HG02840 (cell line): ENCODE measurements around the gene AP2A1.

Source experiments
- ATAC-seq: cut with Tn5 transposase; IDR thresholded peaks from one replicate; pipeline ENCODE4 v1.9.1; 2021; ENCODE audit warnings: mild to moderate bottlenecking, moderate library complexity, moderate number of reproducible peaks; ENCODE audit not compliant: unreplicated experiment, low FRiP score

The AP2A1 gene

DNA sequence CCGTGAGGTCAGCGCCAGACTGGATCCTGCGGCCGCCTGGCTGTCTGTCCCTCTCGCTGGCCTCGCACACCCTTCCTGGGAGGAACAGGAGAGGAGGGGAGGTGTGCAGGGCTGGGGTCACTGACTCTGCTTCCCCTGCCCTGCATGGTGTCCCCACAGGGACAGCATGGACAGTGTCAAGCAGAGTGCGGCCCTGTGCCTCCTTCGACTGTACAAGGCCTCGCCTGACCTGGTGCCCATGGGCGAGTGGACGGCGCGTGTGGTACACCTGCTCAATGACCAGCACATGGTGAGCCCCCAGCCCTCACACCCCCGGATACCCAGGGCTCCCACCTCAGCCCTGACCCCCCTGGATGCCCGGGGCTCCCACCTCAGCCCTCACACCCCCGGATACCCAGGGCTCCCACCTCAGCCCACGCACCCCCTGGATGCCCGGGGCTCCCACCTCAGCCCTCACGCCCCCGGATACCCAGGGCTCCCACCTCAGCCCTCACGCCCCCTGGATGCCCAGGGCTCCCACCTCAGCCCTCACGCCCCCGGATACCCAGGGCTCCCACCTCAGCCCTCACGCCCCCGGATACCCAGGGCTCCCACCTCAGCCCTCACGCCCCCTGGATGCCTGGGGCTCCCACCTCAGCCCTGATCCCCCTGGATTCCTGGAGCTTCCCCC is 25.1 kb downstream of the AP2A1 start:
- ATAC-seq: no peak

DNA sequence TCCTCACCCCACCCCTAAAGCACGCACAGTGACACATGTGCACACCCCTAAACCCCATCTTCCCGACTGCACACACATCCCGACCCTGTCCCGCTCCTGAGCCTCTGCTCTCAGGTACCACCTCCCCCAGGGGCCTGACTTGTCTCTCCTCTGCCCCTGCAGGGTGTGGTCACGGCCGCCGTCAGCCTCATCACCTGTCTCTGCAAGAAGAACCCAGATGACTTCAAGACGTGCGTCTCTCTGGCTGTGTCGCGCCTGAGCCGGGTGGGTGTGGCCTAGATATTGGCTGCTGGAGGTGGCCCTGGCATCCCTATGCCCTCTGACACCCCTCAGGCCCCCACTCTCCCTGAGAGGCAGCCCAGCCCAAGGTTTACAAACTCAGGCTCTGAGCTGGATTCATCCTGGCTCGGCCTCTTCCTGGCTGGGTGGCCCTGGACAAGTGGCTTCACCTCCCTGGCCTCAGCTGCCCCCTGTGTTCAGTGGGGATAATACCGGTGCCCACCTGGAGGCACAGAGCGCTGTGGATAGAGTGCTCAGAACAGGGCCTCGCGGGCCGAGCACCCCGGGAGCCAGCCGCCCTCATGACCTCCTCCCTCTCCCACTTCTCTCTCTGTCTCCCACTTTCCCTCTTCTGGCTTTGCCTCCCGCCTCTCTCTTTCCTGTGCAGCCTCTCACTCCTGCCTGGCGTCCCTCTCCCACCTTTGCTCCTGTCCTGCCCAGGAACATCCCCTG is 26.2 kb downstream of the AP2A1 start:
- no peak for ATAC-seq

DNA sequence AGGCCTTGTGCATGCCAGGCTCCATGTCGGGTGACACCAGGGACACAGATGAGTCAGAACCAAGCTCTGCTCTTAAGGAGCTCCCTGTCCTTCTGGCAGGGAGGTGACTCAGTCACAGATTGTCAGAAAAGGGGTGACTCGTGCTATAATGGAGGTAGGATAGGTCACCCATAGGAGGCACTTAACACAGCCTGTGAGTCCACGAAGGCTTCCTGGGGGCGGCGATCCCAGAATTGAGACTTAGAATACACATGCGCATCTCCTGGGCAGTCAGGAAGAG is 26.7 kb downstream of the AP2A1 start:
- no peak for ATAC-seq

GRCh38 chr19:49795615-49796014 is 28.8 kb downstream of the AP2A1 start:
- ATAC-seq: no peak

- no peak for ATAC-seq
These were observed 31.8 kb downstream of the AP2A1 start for GRCh38 chr19:49798574-49798973.

GRCh38 chr19:49799271-49799797 is 32.5 kb downstream of the AP2A1 start:
- ATAC-seq: no peak

GRCh38 chr19:49799798-49800376 is 33.1 kb downstream of the AP2A1 start:
- ATAC-seq: no peak

- no peak for ATAC-seq
These were observed 34.0 kb downstream of the AP2A1 start for GRCh38 chr19:49800771-49801170.

- ATAC-seq: no peak
These were observed 34.6 kb downstream of the AP2A1 start for GRCh38 chr19:49801401-49801888.

DNA sequence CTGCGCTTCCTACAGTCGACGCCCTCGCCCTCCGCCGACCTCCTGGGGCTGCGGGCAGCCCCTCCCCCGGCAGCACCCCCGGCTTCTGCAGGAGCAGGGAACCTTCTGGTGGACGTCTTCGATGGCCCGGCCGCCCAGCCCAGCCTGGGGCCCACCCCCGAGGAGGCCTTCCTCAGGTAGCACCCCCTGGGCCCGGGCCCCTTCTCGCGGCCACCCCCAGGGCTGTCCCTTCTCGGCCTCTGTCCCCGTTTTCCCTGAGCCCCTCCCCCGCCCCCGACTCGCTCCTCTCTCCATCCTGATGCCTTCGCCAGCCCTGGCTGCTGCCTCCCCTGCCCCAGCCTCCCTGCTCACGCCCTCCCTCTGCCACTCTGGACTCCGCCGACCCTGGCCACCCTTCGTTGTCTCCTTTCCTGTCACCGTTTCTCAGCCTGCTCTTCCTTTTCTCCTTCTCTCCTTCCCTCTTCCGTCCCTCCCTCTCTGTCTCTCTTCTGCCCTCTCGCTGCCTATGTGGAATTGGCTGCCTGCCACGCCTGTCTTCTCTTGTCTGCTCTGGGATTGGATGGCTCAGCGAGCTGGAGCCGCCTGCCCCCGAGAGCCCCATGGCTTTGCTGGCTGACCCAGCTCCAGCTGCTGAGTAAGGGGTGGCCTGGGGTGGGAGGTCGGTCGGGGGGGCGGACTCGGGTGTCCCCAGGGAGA is 35.3 kb downstream of the AP2A1 start:
- no peak for ATAC-seq

- no peak for ATAC-seq
These were observed 36.2 kb downstream of the AP2A1 start for GRCh38 chr19:49802836-49803528.

- no peak for ATAC-seq
These were observed 36.7 kb downstream of the AP2A1 start for GRCh38 chr19:49803529-49803856.

GRCh38 chr19:49805822-49806619 is 39.2 kb downstream of the AP2A1 start:
- no peak for ATAC-seq

- ATAC-seq: no peak
These were observed 39.8 kb downstream of the AP2A1 start for GRCh38 chr19:49806620-49806959.

DNA sequence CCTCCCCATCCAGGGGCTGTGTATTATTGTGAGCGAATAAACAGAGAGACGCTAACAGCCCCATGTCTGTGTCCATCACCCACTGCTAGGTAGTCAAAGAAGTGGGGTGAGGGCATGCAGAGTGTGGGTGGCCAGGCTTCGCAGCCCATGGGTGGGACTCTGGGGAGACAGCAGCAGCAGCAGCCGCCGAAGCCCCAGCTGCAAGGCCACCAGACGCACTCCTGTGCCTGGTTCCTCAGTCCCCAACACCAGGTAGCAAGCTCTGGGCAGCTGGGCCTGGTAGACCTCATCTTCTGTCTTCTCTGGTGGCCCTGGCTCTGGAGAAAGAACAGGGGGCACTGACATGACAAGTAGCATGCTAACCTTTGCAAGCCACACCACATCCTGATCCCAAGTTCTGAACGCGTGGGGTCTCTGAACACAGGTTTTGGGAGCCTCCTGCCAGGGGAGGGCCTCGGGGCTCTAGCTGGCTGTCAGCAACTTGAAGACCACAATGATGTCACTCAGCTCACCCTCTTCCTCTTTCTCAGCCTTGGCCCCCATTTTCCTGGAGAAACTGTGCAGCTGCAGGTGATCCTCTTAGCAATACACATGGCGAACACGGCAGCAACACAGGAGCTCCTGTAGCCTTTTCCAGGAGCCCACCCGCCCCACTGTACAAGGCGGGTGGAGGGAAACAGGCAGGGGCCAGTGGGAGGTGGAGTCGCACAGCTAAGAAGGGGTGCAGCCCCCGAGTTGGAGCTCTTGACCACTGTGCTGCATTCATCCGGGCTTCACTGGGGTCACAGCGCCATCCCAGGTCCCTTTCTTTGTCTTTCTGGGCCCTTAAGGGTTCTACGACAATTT is 40.5 kb downstream of the AP2A1 start:
- no peak for ATAC-seq

DNA sequence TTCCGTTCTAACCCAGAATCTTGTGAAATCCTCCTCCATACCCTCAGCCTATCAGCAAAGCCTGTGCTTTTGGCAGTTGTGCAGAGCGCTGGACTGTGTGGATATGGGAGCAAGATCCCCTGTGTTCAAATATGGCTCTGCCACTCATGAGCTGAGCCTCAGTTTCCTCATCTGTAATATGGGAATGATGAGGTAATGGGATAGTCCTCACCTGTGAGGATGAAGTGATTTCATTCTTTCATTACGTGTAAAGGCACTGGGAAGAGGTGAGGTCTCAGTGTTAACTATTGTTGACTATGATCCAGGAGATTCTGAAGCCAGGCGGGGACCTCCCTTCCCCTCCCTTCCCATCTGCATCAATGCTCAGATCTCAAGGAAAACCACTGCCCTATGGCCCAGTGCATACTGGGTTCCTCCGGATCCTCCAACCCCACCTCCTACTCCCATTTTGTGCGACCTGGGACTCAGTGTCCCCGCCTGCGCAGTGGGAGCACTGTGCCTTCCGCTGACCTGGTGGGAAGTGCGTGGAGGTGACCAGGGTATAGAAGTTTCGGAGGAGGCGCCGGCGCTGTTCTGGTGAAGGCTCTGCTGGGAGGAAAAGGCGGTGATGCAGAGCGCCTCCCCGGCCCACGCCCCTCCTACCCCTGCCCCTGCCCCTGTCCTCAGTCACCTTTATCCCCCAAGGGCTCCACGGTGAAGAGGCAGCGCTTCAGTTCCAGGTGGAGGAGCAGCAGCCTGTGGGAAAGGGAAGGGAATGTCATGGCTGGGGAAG is 41.3 kb downstream of the AP2A1 start:
- ATAC-seq: no peak

- ATAC-seq: no peak
These were observed 41.9 kb downstream of the AP2A1 start for GRCh38 chr19:49808711-49809159.
